NB4 (cell line): ENCODE results near the gene TUBA8.
"Not testable (repeated sequence)": the region's sequence is repeated elsewhere in the genome, so short reads cannot be mapped to it uniquely, and the experiment has no call there.

Experiments
- POLR2A ChIP-seq: IDR thresholded peaks from 2 replicates; pipeline ENCODE4 v1.6.1; 2011; ENCODE audit warnings: mild to moderate bottlenecking; ENCODE audit not compliant: insufficient read length; ENCODE audit errors: extremely low read depth
- TF ChIP-seq, protein P1 (sequence below): IDR thresholded peaks from 2 replicates; pipeline ENCODE4 v1.6.1; 2011; ENCODE audit warnings: low read depth, low read length
- TF ChIP-seq, protein P2 (sequence below): IDR thresholded peaks from one replicate; pipeline ENCODE4 v1.5.1; 2012; ENCODE audit warnings: low read depth, low read length

DNA sequence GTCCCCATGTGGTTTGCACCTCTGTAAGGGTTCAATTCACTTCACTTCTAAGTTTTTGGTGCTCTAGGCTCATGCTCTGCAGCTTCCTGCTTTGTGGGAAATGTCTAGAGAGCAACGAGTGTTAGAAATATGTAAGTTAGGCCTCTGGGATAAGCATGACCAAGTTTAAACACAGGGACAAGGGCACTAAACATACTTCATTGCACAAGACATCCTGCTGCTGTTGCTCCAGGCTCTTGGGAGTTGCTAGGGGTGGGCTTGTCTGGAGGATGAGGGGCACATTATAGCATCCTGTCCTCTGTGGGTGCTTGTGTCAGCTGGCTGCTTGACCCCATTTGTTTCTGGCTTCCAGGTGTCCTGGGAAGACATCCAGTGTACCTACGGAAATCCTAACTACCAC lies 62.8 kb downstream of the TUBA8 start:
- TF ChIP-seq, protein P1, sequence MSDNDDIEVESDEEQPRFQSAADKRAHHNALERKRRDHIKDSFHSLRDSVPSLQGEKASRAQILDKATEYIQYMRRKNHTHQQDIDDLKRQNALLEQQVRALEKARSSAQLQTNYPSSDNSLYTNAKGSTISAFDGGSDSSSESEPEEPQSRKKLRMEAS: not testable (repeated sequence)
- TF ChIP-seq, protein P2, sequence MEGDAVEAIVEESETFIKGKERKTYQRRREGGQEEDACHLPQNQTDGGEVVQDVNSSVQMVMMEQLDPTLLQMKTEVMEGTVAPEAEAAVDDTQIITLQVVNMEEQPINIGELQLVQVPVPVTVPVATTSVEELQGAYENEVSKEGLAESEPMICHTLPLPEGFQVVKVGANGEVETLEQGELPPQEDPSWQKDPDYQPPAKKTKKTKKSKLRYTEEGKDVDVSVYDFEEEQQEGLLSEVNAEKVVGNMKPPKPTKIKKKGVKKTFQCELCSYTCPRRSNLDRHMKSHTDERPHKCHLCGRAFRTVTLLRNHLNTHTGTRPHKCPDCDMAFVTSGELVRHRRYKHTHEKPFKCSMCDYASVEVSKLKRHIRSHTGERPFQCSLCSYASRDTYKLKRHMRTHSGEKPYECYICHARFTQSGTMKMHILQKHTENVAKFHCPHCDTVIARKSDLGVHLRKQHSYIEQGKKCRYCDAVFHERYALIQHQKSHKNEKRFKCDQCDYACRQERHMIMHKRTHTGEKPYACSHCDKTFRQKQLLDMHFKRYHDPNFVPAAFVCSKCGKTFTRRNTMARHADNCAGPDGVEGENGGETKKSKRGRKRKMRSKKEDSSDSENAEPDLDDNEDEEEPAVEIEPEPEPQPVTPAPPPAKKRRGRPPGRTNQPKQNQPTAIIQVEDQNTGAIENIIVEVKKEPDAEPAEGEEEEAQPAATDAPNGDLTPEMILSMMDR: not testable (repeated sequence)
- not testable (repeated sequence) for TF ChIP-seq POLR2A
